ENCODE results near the gene NCKIPSD.

NCKIPSD gene

DNA sequence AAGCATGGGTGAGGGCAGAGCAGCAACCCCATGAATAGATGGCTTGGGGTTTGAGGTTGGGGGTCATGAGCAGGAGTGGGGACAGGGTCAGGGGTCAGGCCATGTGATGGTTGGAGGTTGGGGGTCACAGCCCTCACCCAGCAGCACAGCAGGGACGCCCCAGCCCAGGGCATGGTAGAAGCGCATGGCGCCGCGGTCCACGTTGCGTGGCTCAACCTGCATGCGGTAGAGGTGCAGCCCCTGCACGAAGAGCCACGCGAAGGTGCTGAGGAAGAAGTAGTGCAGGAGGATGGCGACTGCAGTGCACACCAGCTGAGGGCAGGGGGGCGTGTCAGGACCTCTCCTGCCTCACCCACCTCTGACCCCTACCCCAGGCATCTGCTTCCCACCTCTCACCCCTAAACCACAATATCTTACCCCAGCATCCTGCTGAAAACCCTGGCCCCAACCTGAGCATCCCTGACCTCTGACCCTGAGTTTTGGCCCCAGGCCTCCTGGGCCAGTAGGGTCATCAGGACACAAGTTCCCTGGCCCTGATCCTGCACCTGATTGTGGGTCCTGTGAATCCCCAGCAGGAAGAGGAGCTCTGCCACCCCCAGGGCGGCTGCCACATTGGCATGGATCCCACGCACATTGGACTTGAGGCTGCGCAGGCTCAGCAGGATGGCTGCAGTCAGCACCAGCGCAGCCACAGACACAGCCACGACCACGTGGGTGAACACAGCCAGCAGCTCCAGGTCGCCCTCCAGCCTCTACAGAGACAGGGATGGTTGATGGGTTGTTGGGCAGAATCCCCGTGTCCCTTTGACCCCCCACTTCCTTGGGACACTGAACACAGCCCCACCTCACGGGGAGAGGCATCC is 40.6 kb downstream of the NCKIPSD start:
- no peak for DNase-seq

DNA sequence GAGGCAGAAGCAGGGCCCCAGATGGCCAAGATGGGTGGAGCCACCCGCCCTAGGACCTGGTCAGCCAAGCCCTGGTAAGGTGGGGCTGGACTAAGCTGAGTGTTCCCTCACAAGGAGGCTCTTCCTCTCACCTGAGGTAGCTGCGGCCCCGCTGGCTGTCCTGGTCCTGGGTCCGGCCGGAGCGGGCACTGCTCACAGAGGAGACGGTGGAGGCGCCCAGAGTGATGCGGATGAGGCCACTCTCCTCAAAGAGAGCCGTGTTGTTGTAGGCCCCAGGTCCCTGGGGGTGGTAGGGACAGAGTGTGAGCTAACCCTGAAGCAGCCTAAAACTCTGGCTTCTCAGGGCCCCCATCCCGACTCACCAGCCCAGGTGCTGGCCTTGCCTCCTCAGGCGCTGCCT is 43.1 kb downstream of the NCKIPSD start:
- no peak for DNase-seq

DNA sequence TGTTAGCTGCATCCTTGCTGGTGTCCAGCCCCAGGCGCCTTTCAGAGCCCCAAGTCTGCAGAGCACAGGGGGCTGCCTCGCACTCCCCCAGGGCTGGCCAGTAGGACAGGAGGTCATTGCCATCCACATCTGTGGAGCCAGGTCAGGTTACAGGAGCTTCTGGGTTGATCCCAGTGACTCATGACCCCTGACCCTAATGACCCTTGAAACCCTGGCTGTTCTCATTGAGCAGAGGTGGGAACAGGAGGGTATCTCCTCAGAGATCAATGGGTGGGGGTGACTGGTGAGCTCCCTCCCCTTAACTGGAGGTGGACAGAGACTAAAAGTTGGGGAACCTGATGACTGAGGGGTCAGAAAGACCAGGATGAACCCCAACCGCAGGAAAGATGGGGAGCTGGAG is 44.3 kb downstream of the NCKIPSD start:
- DNase-seq = no peak

DNA sequence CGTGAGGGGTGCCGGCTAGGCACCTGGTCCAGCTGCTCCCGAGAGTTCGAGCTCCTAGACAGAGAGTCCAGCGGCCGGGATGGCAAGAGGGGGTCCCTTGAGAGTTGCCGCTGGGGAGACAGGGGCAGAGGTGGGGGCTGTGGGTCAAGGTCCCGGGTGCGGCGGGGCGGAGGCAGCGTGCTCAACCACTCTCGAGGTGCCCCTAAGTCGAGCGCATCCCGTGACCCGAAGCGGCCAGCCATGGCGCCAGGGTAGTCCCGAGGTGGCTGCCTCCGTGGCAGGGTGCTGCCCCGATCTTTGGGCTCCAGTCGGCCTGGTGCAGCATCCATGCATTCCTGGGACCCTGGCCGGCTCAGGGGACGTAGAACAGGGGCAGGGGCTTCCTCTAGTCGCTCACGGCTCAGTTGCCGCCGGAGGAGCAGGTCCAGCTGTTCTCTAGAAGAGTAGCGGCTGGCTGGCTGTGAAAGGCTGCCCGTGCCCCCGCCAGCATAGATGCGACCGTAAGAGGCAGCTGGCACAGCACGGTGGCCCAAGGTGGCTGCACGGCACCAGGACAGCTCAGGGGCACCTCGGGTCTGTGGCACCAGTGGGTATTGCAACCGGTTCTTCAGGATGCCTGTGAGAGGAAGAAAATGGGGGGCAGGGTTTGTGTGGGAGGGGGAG is 45.6 kb downstream of the NCKIPSD start:
- no peak for DNase-seq

DNA sequence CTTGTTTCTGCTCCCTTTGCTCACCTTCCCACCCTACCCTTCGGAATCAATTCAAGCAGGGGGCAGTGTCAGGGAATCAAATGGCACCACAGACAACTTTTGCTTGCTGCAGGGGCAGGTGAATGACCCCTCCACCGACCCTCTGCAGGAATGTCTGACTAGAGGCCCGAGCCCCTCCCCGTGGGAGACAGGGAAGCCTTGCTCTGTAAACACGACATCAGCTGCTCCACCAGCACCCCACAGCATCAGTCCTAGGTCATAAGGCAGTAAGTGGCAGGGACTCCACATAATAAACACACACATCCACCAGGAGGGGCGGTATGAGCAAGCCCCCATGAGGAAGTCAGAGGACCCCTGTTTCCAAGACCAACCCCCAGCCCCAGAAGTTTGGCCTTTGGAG is 48.4 kb downstream of the NCKIPSD start:
- no peak for DNase-seq

DNA sequence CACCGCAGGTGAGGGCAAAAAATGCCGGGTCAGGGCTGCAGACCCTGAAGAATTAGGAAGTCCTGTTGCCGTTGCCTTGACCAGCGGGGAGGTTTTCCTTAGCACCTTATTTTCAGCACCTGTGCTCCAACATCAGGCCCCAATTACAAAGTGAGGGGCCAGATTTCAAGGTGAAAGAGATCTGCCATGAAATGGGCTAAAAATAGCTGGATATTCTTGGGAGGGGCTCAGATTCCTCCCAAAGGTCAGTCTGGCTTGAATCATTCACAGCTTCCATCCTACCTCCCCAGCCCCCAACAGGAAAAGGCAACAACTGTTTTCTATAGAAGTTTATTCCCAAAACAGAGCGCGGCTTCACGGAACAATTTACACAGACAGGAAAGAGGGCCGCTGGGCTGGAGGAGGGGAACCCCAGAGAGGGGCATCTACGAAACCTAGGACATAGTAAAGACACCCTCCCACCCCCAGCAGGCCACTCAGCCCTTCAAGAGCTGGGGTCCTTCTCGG is 49.5 kb downstream of the NCKIPSD start:
- no peak for DNase-seq

- peak; percentile 89 for DNase-seq
These were observed 50.3 kb downstream of the NCKIPSD start, which contains the start of gene SLC26A6 for GRCh38 chr3:48635222-48636021. TSS of gene SLC26A6 (minus strand) at chr3:48635461. CDS start at chr3:48635393, 68 bp downstream.

- peak; percentile 48 for DNase-seq
These were observed 51.0 kb downstream of the NCKIPSD start for GRCh38 chr3:48634661-48635221.

GRCh38 chr3:48633743-48634142 is 52.0 kb downstream of the NCKIPSD start:
- DNase-seq = no peak

GRCh38 chr3:48633256-48633655 is 52.5 kb downstream of the NCKIPSD start:
- no peak for DNase-seq

DNA sequence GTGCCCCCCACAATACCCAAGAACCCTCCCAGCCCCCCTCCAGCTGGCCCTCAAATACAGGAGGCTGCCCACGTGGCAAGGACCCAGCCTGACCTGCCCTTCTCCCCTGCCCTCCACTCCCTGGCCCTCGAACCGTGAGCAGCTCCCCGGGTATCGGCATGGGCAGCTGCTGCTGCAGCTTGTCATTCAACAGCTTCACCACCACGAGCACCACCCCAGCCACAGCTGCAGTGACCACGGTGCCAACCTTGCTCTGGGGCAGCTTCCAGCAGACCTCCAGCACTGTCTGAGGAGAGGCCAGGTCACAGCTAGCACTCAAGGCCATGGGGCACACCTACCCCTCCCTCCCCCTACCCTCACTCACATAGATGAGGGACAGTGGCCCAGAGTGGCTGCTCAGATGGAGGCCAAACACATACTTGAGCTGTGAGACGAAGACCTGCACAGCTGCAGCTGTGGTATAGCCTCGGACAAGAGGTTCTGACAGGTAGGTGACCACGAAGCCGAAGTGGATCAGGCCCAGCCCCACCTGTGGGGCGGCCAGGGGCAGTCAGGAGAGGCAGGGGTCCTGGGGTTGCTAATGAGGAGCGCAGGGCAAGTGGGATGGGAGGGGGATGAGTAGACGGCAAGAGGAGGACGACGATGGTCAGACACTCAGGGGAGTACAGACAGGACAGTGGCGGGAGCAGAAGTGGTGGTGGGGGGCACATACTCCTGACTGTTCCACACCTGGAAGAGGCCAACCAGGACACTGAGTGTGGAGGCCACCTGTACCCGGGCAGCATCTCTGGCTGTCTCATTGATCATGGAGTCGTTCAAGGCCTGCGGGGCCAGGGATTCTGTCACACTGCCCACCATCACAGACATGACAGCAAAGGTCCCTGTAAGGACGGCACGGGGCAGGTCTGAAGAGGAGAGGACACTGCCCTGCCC is 53.9 kb downstream of the NCKIPSD start:
- DNase-seq = no peak

GRCh38 chr3:48630833-48631232 is 54.9 kb downstream of the NCKIPSD start:
- no peak for DNase-seq

GRCh38 chr3:48630407-48630806 is 55.3 kb downstream of the NCKIPSD start:
- DNase-seq = no peak

- no peak for DNase-seq
These were observed 55.8 kb downstream of the NCKIPSD start for GRCh38 chr3:48629894-48630293.

- DNase-seq = no peak
These were observed 57.3 kb downstream of the NCKIPSD start for GRCh38 chr3:48628277-48629017.

DNA sequence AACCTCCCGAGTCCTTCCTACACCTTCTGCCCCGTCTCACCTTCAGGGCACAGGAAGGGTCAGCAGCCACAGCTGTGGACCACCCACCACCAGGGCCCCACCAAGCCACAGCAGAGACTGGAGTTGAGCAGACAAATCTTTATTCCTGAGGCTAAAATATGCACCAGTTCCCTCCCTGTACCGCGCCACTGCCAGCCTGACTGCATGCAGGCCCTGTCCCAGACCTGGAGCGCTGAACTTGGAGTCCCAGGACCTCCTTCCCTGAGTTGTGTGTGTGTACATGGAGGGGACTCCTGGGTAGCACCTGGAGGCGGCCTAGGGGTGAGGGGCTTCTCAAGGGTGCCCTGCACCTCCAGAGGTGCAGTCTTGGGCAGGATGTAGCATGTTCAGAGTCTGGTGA is 60.1 kb downstream of the NCKIPSD start:
- DNase-seq = no peak

GRCh38 chr3:48624767-48625166 is 60.9 kb downstream of the NCKIPSD start:
- DNase-seq = no peak

- peak; percentile 66 for DNase-seq
These were observed 61.7 kb downstream of the NCKIPSD start for GRCh38 chr3:48623851-48624547.
